SK-N-SH (cell line): ENCODE measurements around the gene TWF1. TPM values are rescaled to one million over a fixed set of nuclear protein-coding genes. Genes with fewer than 3 reads are reported as not detected.

Experiments
- CTCF ChIA-PET: fragments of 300-600, 350-600 bp; formaldehyde crosslinking; extraction: SDS; loops from one replicate; lab custom pipeline; 2021; lab: Yijun Ruan, JAX
- POLR2A ChIA-PET: fragments of 350-600 bp; sonication (Branson Sonifier 250); formaldehyde crosslinking; extraction: SDS; loops from one replicate; lab custom pipeline; 2020; ENCODE audit warnings: antibody characterized with exemption, inconsistent platforms; lab: Yijun Ruan, JAX
- DNase-seq: peaks from one replicate; pipeline ENCODE4 v3.0.0; 2012
- H2AFZ ChIP-seq: fragments of 200-600 bp; sonication (generic); 2 replicates; pipeline ENCODE4 v1.8.1; 2016; ENCODE audit warnings: antibody characterized with exemption, mild to moderate bottlenecking, low read depth
- H3F3A ChIP-seq: fragments of 200-600 bp; sonication (generic); replicated peaks from 2 replicates; pipeline ENCODE3; 2016; ENCODE audit warnings: antibody characterized with exemption, mild to moderate bottlenecking; ENCODE audit not compliant: insufficient read depth
- H3K27ac ChIP-seq, 2 experiments: fragments of 200-500 bp in 1 of 2; fragments of 200-600 bp in 1 of 2; sonication (Bioruptor generic) in 1 of 2; sonication (generic), shearing (Covaris generic) in 1 of 2; 2 replicates each; pipeline versions ENCODE4 v1.5.1 to v1.6.1; 2014 to 2016; ENCODE audit warnings: low read depth in 2 of 2, inconsistent platforms in 1 of 2, low read length in 1 of 2, mild to moderate bottlenecking in 1 of 2, mixed read lengths in 1 of 2
- H3K27me3 ChIP-seq: fragments of 200-600 bp; sonication (generic), shearing (Covaris generic); 2 replicates; pipeline ENCODE4 v1.6.1; 2016; ENCODE audit warnings: mixed run types; ENCODE audit not compliant: insufficient read depth
- H3K36me3 ChIP-seq, 2 experiments: fragments of 200-500 bp in 1 of 2; fragments of 200-600 bp in 1 of 2; sonication (Bioruptor generic) in 1 of 2; sonication (generic) in 1 of 2; replicated peaks in 1 of 2; 2 replicates each; pipeline versions ENCODE3 to v1.5.1; 2014 to 2016; ENCODE audit warnings: low read length in 1 of 2, mild to moderate bottlenecking in 1 of 2; ENCODE audit not compliant: insufficient read depth in 2 of 2, control insufficient read depth in 1 of 2
- H3K4me1 ChIP-seq, 2 experiments: fragments of 200-500 bp in 1 of 2; fragments of 200-600 bp in 1 of 2; sonication (Bioruptor generic) in 1 of 2; sonication (generic), shearing (Covaris generic) in 1 of 2; 2 replicates each; pipeline versions ENCODE4 v1.5.1 to v1.6.1; 2014 to 2016; ENCODE audit warnings: low read depth in 1 of 2, low read length in 1 of 2, mixed run types in 1 of 2; ENCODE audit not compliant: insufficient read depth in 2 of 2, control insufficient read depth in 1 of 2
- H3K4me2 ChIP-seq: fragments of 200-600 bp; sonication (generic), shearing (Covaris generic); 2 replicates; pipeline ENCODE4 v1.6.1; 2017; ENCODE audit warnings: mixed run types
- H3K4me3 ChIP-seq, 2 experiments: fragments of 200-500 bp in 1 of 2; fragments of 200-600 bp in 1 of 2; sonication (Bioruptor generic) in 1 of 2; sonication (generic), shearing (Covaris generic) in 1 of 2; 2 replicates each; pipeline versions ENCODE4 v1.5.1 to v1.8.1; 2014 to 2016; ENCODE audit warnings: low read depth in 2 of 2, inconsistent platforms in 1 of 2, low read length in 1 of 2, mild to moderate bottlenecking in 1 of 2, mixed read lengths in 1 of 2, moderate library complexity in 1 of 2
- H3K79me2 ChIP-seq: fragments of 200-600 bp; sonication (generic); 2 replicates; pipeline ENCODE4 v1.8.1; 2017; ENCODE audit warnings: mild to moderate bottlenecking; ENCODE audit not compliant: insufficient read depth
- H3K9ac ChIP-seq: fragments of 200-600 bp; sonication (generic); 2 replicates; pipeline ENCODE4 v1.6.1; 2017; ENCODE audit warnings: mixed run types
- H3K9me2 ChIP-seq: fragments of 200-600 bp; sonication (generic); 2 replicates; pipeline ENCODE4 v1.6.1; 2017; ENCODE audit warnings: mixed run types
- H3K9me3 ChIP-seq: fragments of 200-600 bp; sonication (generic); 2 replicates; pipeline ENCODE4 v1.6.1; 2017; ENCODE audit warnings: mixed run types, mild to moderate bottlenecking, moderate library complexity
- H4K20me1 ChIP-seq: fragments of 200-600 bp; sonication (generic); 2 replicates; pipeline ENCODE4 v1.6.1; 2017; ENCODE audit warnings: mild to moderate bottlenecking, mixed run types; ENCODE audit not compliant: insufficient read depth
- ELF1 ChIP-seq: IDR thresholded peaks from 2 replicates; pipeline ENCODE4 v1.4.0; 2012
- EP300 ChIP-seq, 2 experiments: IDR thresholded peaks; 2 replicates each; pipeline versions ENCODE4 v1.4.0 to v1.6.1; 2012; ENCODE audit warnings: borderline replicate concordance in 1 of 2, low read depth in 1 of 2, low read length in 1 of 2
- EZH2phosphoT487 ChIP-seq: fragments of 200-600 bp; sonication (generic); IDR thresholded peaks from 2 replicates; pipeline ENCODE4 v1.6.1; 2017; ENCODE audit warnings: low read depth, mixed run types, mild to moderate bottlenecking, antibody characterized with exemption, moderate library complexity, borderline replicate concordance
- FOSL2 ChIP-seq: IDR thresholded peaks from 2 replicates; pipeline ENCODE4 v1.4.0; 2012; ENCODE audit warnings: low read depth, mild to moderate bottlenecking, moderate library complexity, borderline replicate concordance
- GABPA ChIP-seq: IDR thresholded peaks from 2 replicates; pipeline ENCODE4 v1.4.0; 2012; ENCODE audit warnings: low read depth, mild to moderate bottlenecking
- GATA2 ChIP-seq: sonication (generic); formaldehyde crosslinking; IDR thresholded peaks from 2 replicates; pipeline ENCODE4 v1.5.0; 2020; ENCODE audit warnings: mild to moderate bottlenecking, missing genetic modification reagents
- MXI1 ChIP-seq: IDR thresholded peaks from 2 replicates; pipeline ENCODE4 v1.6.1; 2012; ENCODE audit warnings: mild to moderate bottlenecking, low read depth, low read length, improper control_type of control experiment
- PBX3 ChIP-seq: IDR thresholded peaks from 2 replicates; pipeline ENCODE4; 2012
- POLR2AphosphoS5 ChIP-seq: IDR thresholded peaks from 2 replicates; pipeline ENCODE4 v1.6.1; 2012; ENCODE audit warnings: low read depth, low read length
- RFX5 ChIP-seq: IDR thresholded peaks from 2 replicates; pipeline ENCODE4 v1.6.1; 2012; ENCODE audit warnings: mild to moderate bottlenecking, improper control_type of control experiment, low read length
- RXRA ChIP-seq: IDR thresholded peaks from 2 replicates; pipeline ENCODE4 v1.4.0; 2012; ENCODE audit warnings: low read depth, mild to moderate bottlenecking, borderline replicate concordance
- TAF1 ChIP-seq: IDR thresholded peaks from 2 replicates; pipeline ENCODE4 v1.6.1; 2012; ENCODE audit warnings: low read depth, mild to moderate bottlenecking, low read length, moderate library complexity, borderline replicate concordance
- TCF12 ChIP-seq: IDR thresholded peaks from 2 replicates; pipeline ENCODE4 v1.4.0; 2012
- TEAD4 ChIP-seq: IDR thresholded peaks from 2 replicates; pipeline ENCODE4 v1.4.0; 2012; ENCODE audit warnings: mild to moderate bottlenecking, borderline replicate concordance; ENCODE audit not compliant: insufficient read depth
- USF1 ChIP-seq: IDR thresholded peaks from 2 replicates; pipeline ENCODE4 v1.4.0; 2012; ENCODE audit warnings: low read depth, borderline replicate concordance
- WGBS: methylation state at CpG from one replicate; pipeline ENCODE4 v1.1.6; 2017; ENCODE audit warnings: low lambda C conversion rate; 5-methylcytosine and 5-hydroxymethylcytosine counted together
- polyA plus RNA-seq, 3 experiments: library from polyadenylated mRNA; depleted of rRNA; stranded (reverse); fragments of >200 nt; gene quantifications; 2 replicates each; pipeline ENCODE4 v1.2.3, GENCODE V29; 2012

TWF1 gene
- polyA plus RNA-seq, 1 of the 3 experiments (the other 2 are of a cell fraction) = 36.9 TPM

- H3K4me1 ChIP-seq = no peaks in the 10 kb centered on the region
- no peak overlapping the region for H3K27ac ChIP-seq
- no peak overlapping the region for H3K4me2 ChIP-seq
- POLR2A ChIA-PET = no interaction called here
- 92% methylated on average over 3 of the region's 3 CpGs for WGBS
- H4K20me1 ChIP-seq = no peaks in the 10 kb centered on the region
- H3K36me3 ChIP-seq = peaks cover 8 to 33% of the 10 kb centered on the region in 2 experiments
- CTCF ChIA-PET = no interaction called here
- H3K79me2 ChIP-seq = no peaks in the 10 kb centered on the region; the same call in 1 of the 2 replicates
- no peak overlapping the region for H3K4me3 ChIP-seq
- no peak for DNase-seq
- H3F3A ChIP-seq = no peaks in the 10 kb centered on the region
- H3K9ac ChIP-seq = no peak overlapping the region
- no peaks in the 10 kb centered on the region for H3K9me3 ChIP-seq
- H3K27me3 ChIP-seq = no peaks in the 10 kb centered on the region
- H3K9me2 ChIP-seq = no peaks in the 10 kb centered on the region
- TF ChIP-seq EP300 (IDR thresholded peaks at IDR 0.05; ENCODE audit: borderline replicate concordance in 1 of 2, low read depth in 1 of 2, low read length in 1 of 2) (no peak), RXRA (no peak), TAF1 (no peak)
- H2AFZ ChIP-seq = no peak overlapping the region
These were observed 55.3 kb downstream of the TWF1 start for GRCh38 chr12:43750814-43751213.

- POLR2A ChIA-PET = no interaction called here
These were observed 57.1 kb downstream of the TWF1 start for GRCh38 chr12:43749016-43749415.

DNA sequence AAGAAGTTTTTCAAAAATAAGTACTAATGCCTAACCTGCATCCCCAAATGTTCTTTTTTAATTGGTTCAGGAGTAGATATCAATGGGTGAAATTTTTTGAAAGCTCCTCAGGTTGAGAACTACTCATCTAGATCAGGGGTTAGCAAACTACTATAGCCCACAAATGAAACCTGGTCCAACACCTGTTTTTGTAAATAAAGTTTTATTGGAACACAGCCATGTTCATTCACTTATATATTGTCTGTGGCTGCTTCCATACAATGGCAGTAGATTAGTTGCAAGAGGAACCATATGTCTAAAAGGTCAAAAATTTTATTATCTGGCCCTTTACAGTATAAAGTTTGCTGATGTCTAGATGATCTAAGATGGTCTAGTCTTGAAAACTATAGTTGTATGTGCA is 61.3 kb downstream of the TWF1 start:
- H3K4me2 ChIP-seq = no peak overlapping the region
- peaks cover 17 to 37% of the 10 kb centered on the region in 2 experiments for H3K36me3 ChIP-seq
- no peak overlapping the region for H3K27ac ChIP-seq
- H3K9ac ChIP-seq = no peak overlapping the region
- no peaks in the 10 kb centered on the region for H3K9me3 ChIP-seq
- ChIA-PET CTCF (no interaction called here), POLR2A (no interaction called here)
- TF ChIP-seq USF1 (no peak), FOSL2 (no peak), GATA2 (CRISPR knock-in tag) (no peak), EZH2phosphoT487 (no peak), ELF1 (no peak), MXI1 (no peak), GABPA (no peak), POLR2AphosphoS5 (no peak), RFX5 (no peak), TCF12 (no peak), TEAD4 (no peak), PBX3 (no peak)
- no peak for DNase-seq
- H3K27me3 ChIP-seq = no peaks in the 10 kb centered on the region
- no peaks in the 10 kb centered on the region for H3K9me2 ChIP-seq
- H2AFZ ChIP-seq = no peak overlapping the region
- no peak overlapping the region for H3K4me3 ChIP-seq
- no peaks in the 10 kb centered on the region for H4K20me1 ChIP-seq
- H3K4me1 ChIP-seq = peaks cover 0 to 6% of the 10 kb centered on the region in 2 experiments; a peak in 1 of 4 replicates
- H3F3A ChIP-seq = peaks cover 11% of the 10 kb centered on the region
- no peaks in the 10 kb centered on the region; the same call in 1 of the 2 replicates for H3K79me2 ChIP-seq

More at GRCh38 chr12:43749016-43749415, 57.1 kb downstream of the TWF1 start:
- TF ChIP-seq GABPA (no peak), MXI1 (no peak), EP300 (IDR thresholded peaks at IDR 0.05; ENCODE audit: borderline replicate concordance in 1 of 2, low read depth in 1 of 2, low read length in 1 of 2) (no peak)
- Histone ChIP-seq H3K27me3 (no peaks in the 10 kb centered on the region), H3K9me3 (no peaks in the 10 kb centered on the region), H3K36me3 (peaks cover 6 to 33% of the 10 kb centered on the region in 2 experiments), H3K4me2 (no peak overlapping the region), H2AFZ (no peak overlapping the region), H3F3A (no peaks in the 10 kb centered on the region), H3K4me3 (no peak overlapping the region), H3K4me1 (no peaks in the 10 kb centered on the region), H3K9me2 (no peaks in the 10 kb centered on the region), H3K79me2 (no peaks in the 10 kb centered on the region; the same call in 1 of the 2 replicates), H3K9ac (no peak overlapping the region), H3K27ac (no peak overlapping the region), H4K20me1 (no peaks in the 10 kb centered on the region)
- no peak for DNase-seq
- WGBS = 96% methylated on average over 5 of the region's 5 CpGs
- CTCF ChIA-PET = interaction anchor here (1.4 kb wide), 1 partner anchor 134 kb away, joined by 5 read pairs; no protein-coding TSS in a partner anchor
